ENCODE measurements around the gene FMR1. TPM values are rescaled to one million over a fixed set of nuclear protein-coding genes. Genes with fewer than 3 reads are reported as not detected.

Gene FMR1
- polyA plus RNA-seq, 2 of the 4 experiments (the other 2 are of a cell fraction), result 32.6 to 38.8 TPM

GRCh38 chrX:147877726-147878125 is 34.0 kb upstream of the FMR1 start:
- ATAC-seq, result no peak
- 12% methylated on average over 5 of the region's 5 CpGs for WGBS (ENCODE audit: missing lambda C conversion rate)
- Histone ChIP-seq H3K4me3 (no peak overlapping the region), H3K4me2 (no peak overlapping the region), H3K9me3 (no peaks in the 10 kb centered on the region), H3K27ac (no peak overlapping the region), H3K4me1 (no peaks in the 10 kb centered on the region)
- DNase-seq (ENCODE audit: low read depth in 1 of 2, low spot score in 1 of 2), result no peak
- CTCF ChIA-PET, result no interaction called here
- TF ChIP-seq TFCP2L1 (CRISPR knock-in tag; IDR thresholded peaks at IDR 0.05) (no peak), EHMT2 (IDR thresholded peaks at IDR 0.05; ENCODE audit: low read depth) (no peak), HDAC2 (IDR thresholded peaks at IDR 0.05) (no peak), POLR2A (IDR thresholded peaks at IDR 0.05; ENCODE audit: low read length) (no peak), FOXS1 (CRISPR knock-in tag; IDR thresholded peaks at IDR 0.05) (no peak), JUNB (IDR thresholded peaks at IDR 0.05) (no peak), RFX5 (IDR thresholded peaks at IDR 0.05) (no peak), CBX2 (IDR thresholded peaks at IDR 0.05; ENCODE audit: borderline replicate concordance, low read depth) (no peak), RCOR1 (IDR thresholded peaks at IDR 0.05; ENCODE audit: low read depth, low read length) (no peak), BHLHE40 (IDR thresholded peaks at IDR 0.05; ENCODE audit: low read depth, low read length) (no peak), CHD2 (IDR thresholded peaks at IDR 0.05; ENCODE audit: low read length, partially characterized antibody) (no peak), EHF (CRISPR knock-in tag; IDR thresholded peaks at IDR 0.05) (no peak), NR3C1 (IDR thresholded peaks at IDR 0.05) (no peak)
- FAIRE-seq, result no peak
- POLR2A ChIA-PET, result no interaction called here

GRCh38 chrX:147884958-147885357 is 26.8 kb upstream of the FMR1 start:
- Histone ChIP-seq H3K4me1 (no peaks in the 10 kb centered on the region), H3K4me2 (no peak overlapping the region), H3K27ac (no peak overlapping the region), H3K4me3 (no peak overlapping the region), H3K9me3 (no peaks in the 10 kb centered on the region)
- 3% methylated on average over 2 of the region's 2 CpGs for WGBS (ENCODE audit: missing lambda C conversion rate)
- POLR2A ChIA-PET, result no interaction called here
- ATAC-seq, result no peak
- FAIRE-seq, result no peak
- TF ChIP-seq ZFP36 (IDR thresholded peaks at IDR 0.05; ENCODE audit: borderline replicate concordance, partially characterized antibody) (no peak), ATOH8 (CRISPR knock-in tag; IDR thresholded peaks at IDR 0.05; ENCODE audit: low read depth) (no peak), EP300 (IDR thresholded peaks at IDR 0.05) (no peak), GATA3 (IDR thresholded peaks at IDR 0.05; ENCODE audit: borderline replicate concordance) (no peak), PBX3 (IDR thresholded peaks at IDR 0.05) (no peak), ZC3H11A (IDR thresholded peaks at IDR 0.05) (no peak), NR3C1 (IDR thresholded peaks at IDR 0.05) (no peak), RAD21 (conservative IDR thresholded peaks at IDR 0.05 in 1 of 2, IDR thresholded peaks at IDR 0.05 in 1 of 2) (no peak), RARB (CRISPR knock-in tag; IDR thresholded peaks at IDR 0.05) (no peak), HOXA7 (CRISPR knock-in tag; IDR thresholded peaks at IDR 0.05) (no peak), USF2 (IDR thresholded peaks at IDR 0.05) (no peak), SMC3 (IDR thresholded peaks at IDR 0.05) (no peak), KDM5A (IDR thresholded peaks at IDR 0.05) (no peak), E2F6 (IDR thresholded peaks at IDR 0.05; ENCODE audit: borderline replicate concordance, low read depth) (no peak), HMGXB4 (CRISPR knock-in tag; IDR thresholded peaks at IDR 0.05; ENCODE audit: borderline replicate concordance) (no peak), BCL3 (IDR thresholded peaks at IDR 0.05) (no peak), HOXB13 (CRISPR knock-in tag; IDR thresholded peaks at IDR 0.05; ENCODE audit: low read depth) (no peak), FOSL2 (IDR thresholded peaks at IDR 0.05) (no peak), FOSL2 (CRISPR knock-in tag; IDR thresholded peaks at IDR 0.05) (no peak)
- CTCF ChIA-PET, result no interaction called here
- peak in 1 of 2 experiments; percentile 4 for DNase-seq (ENCODE audit: low read depth in 1 of 2, low spot score in 1 of 2)

All from A549 (cell line).